PC-9 (cell line): Measurements from ENCODE around the gene TLCD3B. TPM values are rescaled to one million over a fixed set of nuclear protein-coding genes. Genes with fewer than 3 reads are reported as not detected.
"Not testable (repeated sequence)": the region's sequence is repeated elsewhere in the genome, so short reads cannot be mapped to it uniquely, and the experiment has no call there.

ENCODE experiments used
- BruUV-seq: library from RNA; stranded (reverse); fragments of 400-500 nt; replicated peaks from 2 replicates; lab custom pipeline; 2021; lab: Mats Ljungman, UMichigan
- CTCF ChIA-PET: fragments of 300-600 bp; sonication (Branson Sonifier 250); formaldehyde crosslinking; loops from one replicate; lab custom pipeline; 2022; ENCODE audit warnings: antibody characterized with exemption; lab: Charles Lee
- POLR2A ChIA-PET: fragments of 300-600 bp; sonication (Branson Sonifier 250); formaldehyde crosslinking; loops from one replicate; lab custom pipeline; 2022; ENCODE audit warnings: antibody characterized with exemption; ENCODE audit not compliant: unreplicated experiment; lab: Charles Lee
- DNase-seq, 2 experiments: peaks; one replicate each; pipeline versions ENCODE4 v3.0.0 to v3.0.0-alpha.2; 2015 to 2022; ENCODE audit warnings: mixed read lengths in 1 of 2
- H2AFZ ChIP-seq: fragments of 200-600 bp; sonication (generic); 2 replicates; pipeline ENCODE4 v1.8.1; 2017; ENCODE audit warnings: antibody characterized with exemption
- H3F3A ChIP-seq: fragments of 200-600 bp; sonication (generic); 2 replicates; pipeline ENCODE4 v1.8.1; 2017; ENCODE audit warnings: antibody characterized with exemption, mild to moderate bottlenecking, low read depth; ENCODE audit not compliant: insufficient read depth
- H3K27ac ChIP-seq: fragments of 200-600 bp; sonication (generic); 2 replicates; pipeline ENCODE4 v1.6.1; 2016; ENCODE audit warnings: mixed run types
- H3K27me3 ChIP-seq: fragments of 200-600 bp; sonication (generic); 2 replicates; pipeline ENCODE4 v1.6.1; 2016; ENCODE audit warnings: low read depth, mixed run types; ENCODE audit not compliant: insufficient read depth
- H3K36me3 ChIP-seq: fragments of 200-600 bp; sonication (generic); 2 replicates; pipeline ENCODE4 v1.6.1; 2016; ENCODE audit warnings: low read depth, mixed run types
- H3K4me1 ChIP-seq: fragments of 200-600 bp; sonication (generic); replicated peaks from 2 replicates; pipeline ENCODE4 v1.6.1; 2016; ENCODE audit warnings: mixed run types; ENCODE audit not compliant: insufficient read depth
- H3K4me2 ChIP-seq: fragments of 200-600 bp; sonication (generic); 2 replicates; pipeline ENCODE4 v1.6.1; 2017; ENCODE audit warnings: mixed run types
- H3K4me3 ChIP-seq: fragments of 200-600 bp; sonication (generic); 2 replicates; pipeline ENCODE4 v1.6.1; 2016; ENCODE audit warnings: mixed run types
- H3K79me2 ChIP-seq: fragments of 200-600 bp; sonication (generic); 2 replicates; pipeline ENCODE4 v1.6.1; 2017; ENCODE audit warnings: low read depth, mixed run types
- H3K9me2 ChIP-seq: fragments of 200-600 bp; sonication (generic); 2 replicates; pipeline ENCODE4 v1.8.1; 2017; ENCODE audit warnings: mild to moderate bottlenecking; ENCODE audit not compliant: insufficient read depth
- H3K9me3 ChIP-seq: fragments of 200-600 bp; sonication (generic); 2 replicates; pipeline ENCODE4 v1.8.1; 2016; ENCODE audit warnings: low read depth; ENCODE audit not compliant: insufficient read depth
- H4K20me1 ChIP-seq: fragments of 200-600 bp; sonication (generic); 2 replicates; pipeline ENCODE4 v1.8.1; 2017; ENCODE audit not compliant: insufficient read depth
- EZH2 ChIP-seq: fragments of 200-600 bp; sonication (generic); IDR thresholded peaks from 2 replicates; pipeline ENCODE4 v1.8.0; 2017; ENCODE audit warnings: antibody characterized with exemption, low read depth
- intact Hi-C: fragments of 100-400 bp; cut with micrococcal nuclease; formaldehyde crosslinking; loops from one replicate; pipeline ENCODE4 v1.10.0; 2022; ENCODE audit not compliant: unreplicated experiment
- total RNA-seq: library from RNA; stranded (reverse); gene quantifications from 2 replicates; pipeline ENCODE4 v1.2.3, GENCODE V29; 2021
- TF ChIP-seq, protein P1 (sequence below): fragments of 200-600 bp; sonication (generic); conservative IDR thresholded peaks from 2 replicates; pipeline ENCODE4 v1.6.1; 2017; ENCODE audit warnings: mixed run types, antibody characterized with exemption, mild to moderate bottlenecking, moderate library complexity

TLCD3B gene
- total RNA-seq, 1 experiment from 2014 or later = 5.8 TPM

- no TSS peak for BruUV-seq
- Histone ChIP-seq H3K27me3 (no peaks in the 10 kb centered on the region), H3K79me2 (no peaks in the 10 kb centered on the region), H2AFZ (no peak overlapping the region), H3K4me3 (no peak overlapping the region), H3F3A (peaks cover 13% of the 10 kb centered on the region), H3K9me2 (no peaks in the 10 kb centered on the region), H3K4me2 (no peak overlapping the region), H3K4me1 (0 out of 2 replicates have a peak, but pooled peaks cover 3% of the 10 kb centered on the region), H3K27ac (no peak overlapping the region), H4K20me1 (no peaks in the 10 kb centered on the region), H3K36me3 (no peaks in the 10 kb centered on the region), H3K9me3 (no peaks in the 10 kb centered on the region)
- intact Hi-C loops = no loop called here
- ChIA-PET CTCF (no interaction called here), POLR2A (no interaction called here)
- TF ChIP-seq, protein P1, sequence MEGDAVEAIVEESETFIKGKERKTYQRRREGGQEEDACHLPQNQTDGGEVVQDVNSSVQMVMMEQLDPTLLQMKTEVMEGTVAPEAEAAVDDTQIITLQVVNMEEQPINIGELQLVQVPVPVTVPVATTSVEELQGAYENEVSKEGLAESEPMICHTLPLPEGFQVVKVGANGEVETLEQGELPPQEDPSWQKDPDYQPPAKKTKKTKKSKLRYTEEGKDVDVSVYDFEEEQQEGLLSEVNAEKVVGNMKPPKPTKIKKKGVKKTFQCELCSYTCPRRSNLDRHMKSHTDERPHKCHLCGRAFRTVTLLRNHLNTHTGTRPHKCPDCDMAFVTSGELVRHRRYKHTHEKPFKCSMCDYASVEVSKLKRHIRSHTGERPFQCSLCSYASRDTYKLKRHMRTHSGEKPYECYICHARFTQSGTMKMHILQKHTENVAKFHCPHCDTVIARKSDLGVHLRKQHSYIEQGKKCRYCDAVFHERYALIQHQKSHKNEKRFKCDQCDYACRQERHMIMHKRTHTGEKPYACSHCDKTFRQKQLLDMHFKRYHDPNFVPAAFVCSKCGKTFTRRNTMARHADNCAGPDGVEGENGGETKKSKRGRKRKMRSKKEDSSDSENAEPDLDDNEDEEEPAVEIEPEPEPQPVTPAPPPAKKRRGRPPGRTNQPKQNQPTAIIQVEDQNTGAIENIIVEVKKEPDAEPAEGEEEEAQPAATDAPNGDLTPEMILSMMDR = no peak
- TF ChIP-seq EZH2 = no peak
- DNase-seq = no peak
Observed at GRCh38 chr16:30046178-30046577, 15.1 kb upstream of the TLCD3B start.

- ChIA-PET POLR2A (no interaction called here), CTCF (interaction anchor here (0.6 kb wide), 1 partner anchor 137 kb away, joined by 4 read pairs; no protein-coding TSS in a partner anchor)
- Histone ChIP-seq H4K20me1 (no peaks in the 10 kb centered on the region), H3K4me2 (no peak overlapping the region), H3K4me3 (no peak overlapping the region), H3K36me3 (no peaks in the 10 kb centered on the region), H3K27me3 (no peaks in the 10 kb centered on the region), H3K9me3 (no peaks in the 10 kb centered on the region), H3K27ac (no peak overlapping the region), H2AFZ (no peak overlapping the region), H3K79me2 (no peaks in the 10 kb centered on the region), H3K4me1 (0 out of 2 replicates have a peak, but pooled peaks cover 3% of the 10 kb centered on the region), H3K9me2 (no peaks in the 10 kb centered on the region), H3F3A (no peaks in the 10 kb centered on the region)
- BruUV-seq = no TSS peak
- intact Hi-C loops = no loop called here
- TF ChIP-seq, protein P1 = peak; percentile 74
- no peak for TF ChIP-seq EZH2
- no peak for DNase-seq
Observed at GRCh38 chr16:30041841-30042240, 10.8 kb upstream of the TLCD3B start.

DNA sequence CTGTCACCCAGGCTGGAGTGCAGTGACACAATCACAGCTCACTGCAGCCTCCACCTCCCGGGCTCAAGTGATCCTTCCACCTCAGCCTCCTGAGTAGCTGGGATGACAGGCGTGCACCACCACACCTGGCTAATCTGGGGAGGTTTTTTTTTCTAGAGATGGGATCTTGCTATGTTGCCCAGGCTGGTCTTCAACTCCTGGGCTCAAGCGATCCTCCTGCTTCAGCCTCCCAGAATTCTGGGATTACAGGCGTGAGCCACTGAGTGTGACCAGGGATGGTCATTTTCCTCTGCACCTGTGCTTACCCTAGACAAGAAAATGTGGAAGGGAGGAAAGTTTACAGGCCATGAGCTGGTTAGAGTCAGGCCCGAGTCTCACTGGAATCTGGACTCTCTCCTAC is 9.6 kb upstream of the TLCD3B start:
- intact Hi-C loops, H3K79me2 ChIP-seq: not testable (repeated sequence)

More for the DNA sequence above, 9.6 kb upstream of the TLCD3B start:
- H3K36me3 ChIP-seq, H2AFZ ChIP-seq, H3K4me1 ChIP-seq, H3K4me3 ChIP-seq, H4K20me1 ChIP-seq, H3F3A ChIP-seq, H3K27ac ChIP-seq, H3K9me3 ChIP-seq, H3K27me3 ChIP-seq, BruUV-seq, H3K4me2 ChIP-seq, H3K9me2 ChIP-seq, DNase-seq: not testable (repeated sequence)
- CTCF ChIA-PET = interaction anchor here (0.7 kb wide), 2 partner anchors 15 to 362 kb away, joined by 3 read pairs; no protein-coding TSS in a partner anchor
- POLR2A ChIA-PET = interaction anchor here (0.6 to 0.7 kb wide), 2 partner anchors 46 to 1116 kb away, joined by 3 to 6 read pairs; partner anchors contain the start of gene RABEP2
